Measurements from ENCODE around the gene HNRNPF.

DNA sequence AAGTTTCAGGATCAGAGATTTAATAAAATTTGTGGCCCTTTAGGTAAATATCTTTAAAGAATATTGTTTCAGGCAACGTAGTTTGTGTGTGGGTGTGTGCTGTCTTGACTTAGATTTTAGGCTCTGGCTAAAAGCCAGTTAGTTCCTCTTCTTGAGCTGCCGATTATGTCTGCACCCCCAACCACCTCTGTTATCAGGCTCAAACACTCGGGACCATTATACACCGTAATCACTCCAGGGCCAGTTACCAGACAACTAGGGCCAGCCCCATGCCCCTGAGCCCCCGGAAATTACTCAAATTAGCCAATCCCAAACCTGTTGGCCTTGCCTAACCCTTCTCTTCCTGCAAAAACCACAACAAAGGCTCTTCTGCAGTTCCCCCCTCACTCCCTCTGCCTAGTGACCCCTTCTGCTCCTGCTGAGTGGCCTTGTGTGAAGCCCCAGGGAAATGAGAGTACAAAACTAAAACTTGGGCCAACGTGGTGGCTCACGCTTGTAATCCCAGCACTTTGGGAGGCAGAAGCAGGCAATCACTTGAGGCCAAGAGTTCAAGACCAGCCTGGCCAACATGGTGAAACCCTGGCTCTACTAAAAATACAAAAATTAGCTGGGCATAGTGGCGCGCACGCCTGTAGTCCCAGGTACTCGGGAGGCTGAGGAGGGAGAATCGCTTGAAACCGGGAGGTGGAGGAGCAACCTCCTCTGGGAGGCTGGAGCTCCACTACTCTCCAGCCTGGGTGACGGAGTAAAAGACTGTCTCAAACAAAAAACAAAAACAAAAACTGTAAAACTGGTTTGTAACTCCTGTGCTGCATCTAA is 9.2 kb upstream of the HNRNPF start:
- TF ChIP-seq, protein P1, sequence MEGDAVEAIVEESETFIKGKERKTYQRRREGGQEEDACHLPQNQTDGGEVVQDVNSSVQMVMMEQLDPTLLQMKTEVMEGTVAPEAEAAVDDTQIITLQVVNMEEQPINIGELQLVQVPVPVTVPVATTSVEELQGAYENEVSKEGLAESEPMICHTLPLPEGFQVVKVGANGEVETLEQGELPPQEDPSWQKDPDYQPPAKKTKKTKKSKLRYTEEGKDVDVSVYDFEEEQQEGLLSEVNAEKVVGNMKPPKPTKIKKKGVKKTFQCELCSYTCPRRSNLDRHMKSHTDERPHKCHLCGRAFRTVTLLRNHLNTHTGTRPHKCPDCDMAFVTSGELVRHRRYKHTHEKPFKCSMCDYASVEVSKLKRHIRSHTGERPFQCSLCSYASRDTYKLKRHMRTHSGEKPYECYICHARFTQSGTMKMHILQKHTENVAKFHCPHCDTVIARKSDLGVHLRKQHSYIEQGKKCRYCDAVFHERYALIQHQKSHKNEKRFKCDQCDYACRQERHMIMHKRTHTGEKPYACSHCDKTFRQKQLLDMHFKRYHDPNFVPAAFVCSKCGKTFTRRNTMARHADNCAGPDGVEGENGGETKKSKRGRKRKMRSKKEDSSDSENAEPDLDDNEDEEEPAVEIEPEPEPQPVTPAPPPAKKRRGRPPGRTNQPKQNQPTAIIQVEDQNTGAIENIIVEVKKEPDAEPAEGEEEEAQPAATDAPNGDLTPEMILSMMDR (IDR thresholded peaks at IDR 0.05; ENCODE audit: insufficient read depth, low read length, poor library complexity, severe bottlenecking) = no peak
- TF ChIP-seq EZH2phosphoT487 (conservative IDR thresholded peaks at IDR 0.05; ENCODE audit: low read length) = no peak
